Gastrocnemius medialis (tissue), 4 donors: ENCODE measurements around the gene NPAS3. TPM values are rescaled to one million over a fixed set of nuclear protein-coding genes. Genes with fewer than 3 reads are reported as not detected.

Experiments used
- ATAC-seq, 2 donors: fragments of 150-250 bp; one replicate each; pipeline ENCODE4 v1.9.1; 2016
- DNase-seq, 2 donors: peaks; one replicate each; pipeline ENCODE4 v3.0.0-alpha.2; 2019
- H3K27ac ChIP-seq, 4 donors: fragments of 200-600 bp; sonication (generic); 1 replicate in 1 of 4; 2 replicates in 3 of 4; pipeline ENCODE4 v1.5.1; 2016 to 2018; ENCODE audit warnings: mild to moderate bottlenecking in 2 of 4, moderate library complexity in 1 of 4
- H3K27me3 ChIP-seq, 3 donors: fragments of 200-600 bp; sonication (generic) in 2 of 3; 1 replicate in 1 of 3; 2 replicates in 2 of 3; pipeline versions ENCODE4 v1.5.1 to v1.6.0; 2016 to 2019; ENCODE audit warnings: mild to moderate bottlenecking in 1 of 3, moderate library complexity in 1 of 3
- H3K36me3 ChIP-seq, 2 donors: fragments of 200-600 bp; sonication (generic) in 1 of 2; one replicate each; pipeline ENCODE4 v1.5.1; 2017 to 2018
- H3K4me1 ChIP-seq, 2 donors: fragments of 200-600 bp; sonication (generic) in 1 of 2; one replicate each; pipeline ENCODE4 v1.5.1; 2016 to 2017; ENCODE audit warnings: mild to moderate bottlenecking in 2 of 2
- H3K4me3 ChIP-seq, 4 donors: fragments of 200-600 bp; sonication (generic) in 3 of 4; 1 replicate in 1 of 4; 2 replicates in 3 of 4; pipeline ENCODE4 v1.5.1; 2016 to 2019; ENCODE audit warnings: mild to moderate bottlenecking in 2 of 4
- H3K9me3 ChIP-seq, 3 donors: fragments of 200-600 bp; sonication (generic) in 2 of 3; 1 replicate in 1 of 3; 2 replicates in 2 of 3; pipeline ENCODE4 v1.5.1; 2016 to 2019
- POLR2A ChIP-seq, 2 donors: fragments of 450-650 bp; IDR thresholded peaks; one replicate each; pipeline ENCODE4 v1.6.1; 2017; ENCODE audit warnings: antibody characterized with exemption in 2 of 2, mild to moderate bottlenecking in 2 of 2, moderate library complexity in 2 of 2
- in situ Hi-C, 4 donors: fragments of 200-750 bp; cut with MboI; loops; one replicate each; pipeline versions ENCODE4 v1.15.0 to v1.8.0; 2017; ENCODE audit warnings: low sequenced_read_pairs in 4 of 4
- intact Hi-C: fragments of 100-400 bp; cut with DNase I; formaldehyde crosslinking; loops from one replicate; pipeline ENCODE4 v1.15.1; 2023; ENCODE audit warnings: low total_unique reads
- total RNA-seq, 4 donors: library from RNA; depleted of rRNA; stranded (reverse); fragments of >200 nt; gene quantifications; one replicate each; pipeline versions ENCODE4 v1.1.0 to v1.2.3, GENCODE V29; 2016
- TF ChIP-seq, protein P1 (sequence below), 5 experiments: fragments of 450-650 bp in 3 of 5; fragments of 200-600 bp in 2 of 5; sonication (generic) in 2 of 5; IDR thresholded peaks in 4 of 5; conservative IDR thresholded peaks in 1 of 5; 1 replicate in 4 of 5; 2 replicates in 1 of 5; pipeline ENCODE4 v1.5.1; 2016 to 2019; ENCODE audit warnings: antibody characterized with exemption in 5 of 5, mild to moderate bottlenecking in 3 of 5, moderate library complexity in 3 of 5

NPAS3 gene
- total RNA-seq, 4 donors from 2014 or later, result 0.82 to 1.00 TPM; not detected in 2

DNA sequence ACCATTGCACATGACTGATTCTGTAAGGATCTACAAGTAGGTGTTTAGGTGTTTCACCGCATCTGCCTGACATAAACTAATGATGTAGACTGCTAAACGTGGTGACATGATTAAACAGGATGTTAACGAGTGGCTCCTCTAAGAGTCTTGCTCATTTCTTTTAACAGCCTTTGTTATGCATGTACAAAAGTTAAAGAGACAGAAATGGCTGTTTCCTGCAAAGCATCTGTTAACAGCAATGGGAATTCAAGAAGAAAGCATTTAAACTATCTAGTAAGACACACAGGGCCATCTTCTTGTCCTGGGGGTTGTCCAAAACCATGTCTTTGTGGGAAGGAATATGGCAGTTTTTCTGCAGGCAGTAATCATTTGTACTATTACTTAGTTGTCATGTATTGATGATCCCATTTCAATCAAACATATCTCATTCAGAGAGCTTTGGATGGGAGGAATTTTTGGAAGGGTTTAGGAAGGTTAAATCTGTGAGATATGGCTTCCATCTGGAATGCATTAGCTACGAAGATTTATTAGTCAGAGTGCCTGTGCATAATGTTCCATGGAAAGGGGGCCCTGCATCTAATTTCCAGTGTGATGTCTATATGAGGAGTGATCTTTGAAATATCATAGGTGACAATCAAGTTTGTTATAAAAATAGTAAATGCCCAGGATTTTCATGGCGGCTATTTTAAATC is 517.1 kb downstream of the NPAS3 start:
- Histone ChIP-seq H3K4me1 (peaks cover 20 to 26% of the 10 kb centered on the region in 2 donors), H3K27me3 (no peaks in the 10 kb centered on the region), H3K9me3 (no peaks in the 10 kb centered on the region), H3K4me3 (no peak overlapping the region), H3K27ac (no peak overlapping the region), H3K36me3 (no peaks in the 10 kb centered on the region)
- in situ Hi-C loops (no loop called here), intact Hi-C loops (no loop called here)
- ATAC-seq, result no peak
- TF ChIP-seq, protein P1, sequence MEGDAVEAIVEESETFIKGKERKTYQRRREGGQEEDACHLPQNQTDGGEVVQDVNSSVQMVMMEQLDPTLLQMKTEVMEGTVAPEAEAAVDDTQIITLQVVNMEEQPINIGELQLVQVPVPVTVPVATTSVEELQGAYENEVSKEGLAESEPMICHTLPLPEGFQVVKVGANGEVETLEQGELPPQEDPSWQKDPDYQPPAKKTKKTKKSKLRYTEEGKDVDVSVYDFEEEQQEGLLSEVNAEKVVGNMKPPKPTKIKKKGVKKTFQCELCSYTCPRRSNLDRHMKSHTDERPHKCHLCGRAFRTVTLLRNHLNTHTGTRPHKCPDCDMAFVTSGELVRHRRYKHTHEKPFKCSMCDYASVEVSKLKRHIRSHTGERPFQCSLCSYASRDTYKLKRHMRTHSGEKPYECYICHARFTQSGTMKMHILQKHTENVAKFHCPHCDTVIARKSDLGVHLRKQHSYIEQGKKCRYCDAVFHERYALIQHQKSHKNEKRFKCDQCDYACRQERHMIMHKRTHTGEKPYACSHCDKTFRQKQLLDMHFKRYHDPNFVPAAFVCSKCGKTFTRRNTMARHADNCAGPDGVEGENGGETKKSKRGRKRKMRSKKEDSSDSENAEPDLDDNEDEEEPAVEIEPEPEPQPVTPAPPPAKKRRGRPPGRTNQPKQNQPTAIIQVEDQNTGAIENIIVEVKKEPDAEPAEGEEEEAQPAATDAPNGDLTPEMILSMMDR (IDR thresholded peaks at IDR 0.05 in 4 of 5, conservative IDR thresholded peaks at IDR 0.05 in 1 of 5), result no peak
- no peak for TF ChIP-seq POLR2A (IDR thresholded peaks at IDR 0.05)
- DNase-seq, result no peak

DNA sequence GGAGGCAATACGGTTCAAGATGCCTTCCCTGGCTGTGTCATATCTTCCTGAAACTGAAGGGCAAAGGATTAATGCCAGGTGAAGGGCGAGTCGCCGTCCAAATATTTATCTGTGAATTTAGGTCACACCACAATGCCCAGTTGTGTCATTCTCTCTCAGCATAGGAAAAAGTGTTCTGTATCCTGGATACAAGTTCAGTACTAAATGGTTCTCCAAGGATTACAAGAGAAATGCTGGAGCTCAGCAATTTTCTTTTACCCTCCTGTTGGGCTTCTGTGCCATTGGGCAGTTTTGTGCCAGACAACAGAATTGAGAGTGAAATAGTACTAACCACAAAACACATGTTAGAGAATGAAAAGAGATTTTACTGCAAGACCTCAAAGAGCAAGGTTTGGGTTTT is 518.3 kb downstream of the NPAS3 start:
- H3K4me1 ChIP-seq, result peaks cover 8 to 13% of the 10 kb centered on the region in 2 donors
- intact Hi-C loops, result no loop called here
- H3K4me3 ChIP-seq, result no peak overlapping the region
- H3K36me3 ChIP-seq, result no peaks in the 10 kb centered on the region
- no peaks in the 10 kb centered on the region for H3K9me3 ChIP-seq
- DNase-seq, result no peak
- H3K27me3 ChIP-seq, result no peaks in the 10 kb centered on the region
- in situ Hi-C loops, result no loop called here
- ATAC-seq, result no peak
- TF ChIP-seq, protein P1 (IDR thresholded peaks at IDR 0.05 in 4 of 5, conservative IDR thresholded peaks at IDR 0.05 in 1 of 5), result no peak
- TF ChIP-seq POLR2A (IDR thresholded peaks at IDR 0.05), result no peak
- no peak overlapping the region for H3K27ac ChIP-seq

DNA sequence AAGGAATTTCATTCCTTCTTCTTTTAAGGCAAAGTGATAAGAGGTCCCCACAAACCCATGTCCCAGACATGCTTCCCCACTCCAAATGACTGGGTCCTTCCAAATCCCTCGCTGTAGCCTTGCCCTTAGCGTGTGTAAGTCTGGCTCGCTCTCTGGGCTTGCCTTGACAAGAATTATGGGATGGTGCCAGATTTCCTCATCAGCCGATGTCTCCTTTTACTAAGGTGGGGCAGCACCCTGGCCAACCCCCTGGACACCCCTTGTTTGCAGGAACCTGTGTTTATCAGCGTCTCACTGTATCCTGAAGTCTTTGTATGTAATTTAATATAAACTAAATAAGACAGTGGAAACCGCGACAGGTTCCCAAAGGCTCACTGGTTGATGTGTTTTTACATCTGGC is 518.9 kb downstream of the NPAS3 start:
- Histone ChIP-seq H3K27me3 (no peaks in the 10 kb centered on the region), H3K27ac (no peak overlapping the region), H3K36me3 (no peaks in the 10 kb centered on the region), H3K9me3 (no peaks in the 10 kb centered on the region), H3K4me3 (no peak overlapping the region), H3K4me1 (peaks cover 5 to 13% of the 10 kb centered on the region in 2 donors)
- in situ Hi-C loops, result no loop called here
- peak; percentile 43 to 53 for ATAC-seq
- TF ChIP-seq POLR2A (IDR thresholded peaks at IDR 0.05), result no peak
- TF ChIP-seq, protein P1 (IDR thresholded peaks at IDR 0.05 in 4 of 5, conservative IDR thresholded peaks at IDR 0.05 in 1 of 5), result no peak
- intact Hi-C loops, result no loop called here
- peak; percentile 6 to 20 for DNase-seq

DNA sequence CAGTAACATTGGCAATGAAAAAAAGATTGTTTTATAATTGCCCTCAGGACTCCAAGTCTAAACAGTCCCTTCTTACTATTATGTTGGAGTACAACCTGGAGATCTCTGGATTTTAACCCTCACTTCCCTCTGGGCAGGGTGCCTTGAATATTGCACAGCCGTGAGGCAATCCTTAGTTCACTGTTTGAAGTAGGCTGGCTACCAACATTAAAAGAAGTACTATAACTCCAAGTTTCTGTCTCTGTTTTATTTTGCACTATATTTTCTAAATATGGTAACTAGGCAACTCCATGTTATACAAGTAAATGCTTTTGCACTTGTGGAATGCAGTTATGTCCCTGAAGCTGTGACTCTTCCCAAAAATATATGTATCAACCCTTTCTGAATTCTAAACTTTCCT is 521.5 kb downstream of the NPAS3 start:
- Histone ChIP-seq H3K27ac (no peak overlapping the region), H3K4me3 (no peak overlapping the region), H3K27me3 (no peaks in the 10 kb centered on the region), H3K4me1 (peaks cover 5 to 22% of the 10 kb centered on the region in 2 donors), H3K9me3 (no peaks in the 10 kb centered on the region), H3K36me3 (no peaks in the 10 kb centered on the region)
- ATAC-seq (no peak), DNase-seq (no peak)
- intact Hi-C loops (no loop called here), in situ Hi-C loops (no loop called here)
- no peak for TF ChIP-seq POLR2A (IDR thresholded peaks at IDR 0.05)
- TF ChIP-seq, protein P1 (IDR thresholded peaks at IDR 0.05 in 4 of 5, conservative IDR thresholded peaks at IDR 0.05 in 1 of 5), result no peak

DNA sequence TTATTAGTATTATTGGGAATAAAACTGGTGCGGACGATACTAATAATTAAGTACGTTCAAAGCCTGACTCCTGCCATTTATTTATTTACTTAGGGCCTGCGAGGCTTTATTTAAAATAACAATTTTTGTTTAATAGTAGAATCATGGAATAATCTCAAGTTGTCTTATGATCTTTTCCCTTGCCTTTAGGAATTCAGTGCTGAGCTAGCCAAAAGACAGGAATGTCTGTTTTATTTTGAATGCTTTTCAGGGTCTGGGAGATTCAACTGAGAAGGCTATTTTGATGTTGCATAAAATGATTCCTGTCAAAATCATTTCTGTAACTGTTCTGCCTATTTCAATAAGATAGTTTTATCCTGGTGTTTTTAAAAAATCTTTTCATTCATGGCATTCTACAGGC is 522.4 kb downstream of the NPAS3 start:
- intact Hi-C loops, result no loop called here
- in situ Hi-C loops, result no loop called here

More for the DNA sequence above, 522.4 kb downstream of the NPAS3 start:
- Histone ChIP-seq H3K9me3 (no peaks in the 10 kb centered on the region), H3K27ac (no peak overlapping the region), H3K4me3 (no peak overlapping the region), H3K4me1 (peaks cover 5 to 22% of the 10 kb centered on the region in 2 donors), H3K27me3 (no peaks in the 10 kb centered on the region), H3K36me3 (no peaks in the 10 kb centered on the region)
- DNase-seq, result no peak
- no peak for ATAC-seq
- no peak for TF ChIP-seq POLR2A (IDR thresholded peaks at IDR 0.05)
- TF ChIP-seq, protein P1 (IDR thresholded peaks at IDR 0.05 in 4 of 5, conservative IDR thresholded peaks at IDR 0.05 in 1 of 5), result no peak
